Measurements from ENCODE around the gene OR10K2. TPM values are rescaled to one million over a fixed set of nuclear protein-coding genes. Genes with fewer than 3 reads are reported as not detected.
"Not testable (repeated sequence)": the region's sequence is repeated elsewhere in the genome, so short reads cannot be mapped to it uniquely, and the experiment has no call there.

Gene OR10K2, protein sequence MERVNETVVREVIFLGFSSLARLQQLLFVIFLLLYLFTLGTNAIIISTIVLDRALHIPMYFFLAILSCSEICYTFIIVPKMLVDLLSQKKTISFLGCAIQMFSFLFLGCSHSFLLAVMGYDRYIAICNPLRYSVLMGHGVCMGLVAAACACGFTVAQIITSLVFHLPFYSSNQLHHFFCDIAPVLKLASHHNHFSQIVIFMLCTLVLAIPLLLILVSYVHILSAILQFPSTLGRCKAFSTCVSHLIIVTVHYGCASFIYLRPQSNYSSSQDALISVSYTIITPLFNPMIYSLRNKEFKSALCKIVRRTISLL
- not detected for total RNA-seq

DNA sequence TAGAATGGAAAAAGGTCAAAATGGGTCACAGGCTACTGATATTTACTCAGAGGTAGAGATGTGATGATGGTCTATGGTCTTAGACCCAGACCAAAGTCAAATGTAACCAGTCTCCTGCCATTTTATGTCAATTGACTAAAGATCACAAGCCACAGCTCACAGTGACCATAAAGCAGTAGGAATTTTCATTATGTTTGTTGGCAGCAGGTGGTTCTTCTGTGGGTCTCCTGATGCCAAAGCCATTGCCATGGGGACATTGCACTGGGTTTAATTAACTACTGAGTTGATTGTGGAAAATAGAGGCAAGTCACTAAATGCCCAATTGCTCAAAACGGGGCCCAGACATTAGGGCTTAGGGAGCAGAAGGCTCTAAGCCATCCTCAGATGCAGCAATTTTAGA, at the start of gene OR10K2:
TSS of gene OR10K2 (minus strand) at position 101 of the 400 bp plus-strand sequence. CDS start 5,371 bp downstream, outside the sequence.
- no peak for DNase-seq

DNA sequence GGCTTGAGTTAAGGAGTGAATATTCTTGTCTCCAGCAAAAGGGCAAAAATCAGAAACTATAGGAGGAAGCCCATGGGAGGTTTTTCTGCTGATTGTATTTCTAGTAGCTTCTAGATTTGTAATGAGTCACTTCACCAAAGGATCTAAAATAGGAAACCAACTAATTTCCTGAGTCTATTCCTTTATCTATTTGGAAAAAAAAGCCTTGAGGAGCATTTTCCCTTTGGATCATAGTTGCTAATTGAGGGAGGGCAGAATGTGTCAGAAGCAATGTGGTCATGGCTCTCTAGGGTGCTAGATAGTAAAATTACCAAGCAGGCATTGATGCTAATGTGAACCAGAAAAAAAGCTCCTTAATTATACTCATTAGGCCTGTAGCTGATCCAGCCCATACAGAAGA, 45.9 kb upstream of the OR10K2 start, which contains the start of gene OR10R2:
TSS of gene OR10R2 (plus strand) at position 301 of the 400 bp plus-strand sequence. CDS start 106 bp downstream, outside the sequence.
- no peak for DNase-seq

GRCh38 chr1:158461534-158461933, 35.5 kb upstream of the OR10K2 start, which contains the start of gene OR10K1:
OR10K1 (plus strand) TSS chr1:158461834; CDS start chr1:158465562, 3,728 bp downstream.
- DNase-seq, result no peak

- DNase-seq, result no peak
These were observed 32.2 kb upstream of the OR10K2 start for GRCh38 chr1:158458263-158458662.

DNA sequence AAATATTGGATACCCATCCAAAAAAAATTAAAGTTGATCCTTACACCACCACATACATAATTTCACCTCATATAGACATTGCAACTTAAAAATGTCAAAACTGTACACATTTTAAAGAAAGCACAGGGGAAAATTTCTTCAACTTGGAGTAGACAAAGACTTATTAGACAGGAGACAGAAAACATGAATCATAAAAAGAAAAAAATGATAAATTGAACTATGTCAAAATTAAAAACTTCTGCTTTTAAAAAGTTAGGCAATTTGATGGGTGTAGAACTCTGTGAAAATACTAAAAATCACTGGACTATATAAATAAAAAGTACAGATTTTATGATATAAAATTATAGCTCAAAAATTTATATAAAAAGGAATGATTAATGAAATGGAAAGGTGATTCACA, 31.2 kb upstream of the OR10K2 start:
- DNase-seq, result no peak

GRCh38 chr1:158454537-158454936, 28.5 kb upstream of the OR10K2 start:
- no peak for DNase-seq

- DNase-seq, result no peak
These were observed 19.3 kb upstream of the OR10K2 start for GRCh38 chr1:158445376-158445775.

- no peak for DNase-seq
These were observed 8.7 kb upstream of the OR10K2 start for GRCh38 chr1:158434741-158435140.

GRCh38 chr1:158430163-158430562, 4.1 kb upstream of the OR10K2 start:
- DNase-seq, result not testable (repeated sequence)

DNA sequence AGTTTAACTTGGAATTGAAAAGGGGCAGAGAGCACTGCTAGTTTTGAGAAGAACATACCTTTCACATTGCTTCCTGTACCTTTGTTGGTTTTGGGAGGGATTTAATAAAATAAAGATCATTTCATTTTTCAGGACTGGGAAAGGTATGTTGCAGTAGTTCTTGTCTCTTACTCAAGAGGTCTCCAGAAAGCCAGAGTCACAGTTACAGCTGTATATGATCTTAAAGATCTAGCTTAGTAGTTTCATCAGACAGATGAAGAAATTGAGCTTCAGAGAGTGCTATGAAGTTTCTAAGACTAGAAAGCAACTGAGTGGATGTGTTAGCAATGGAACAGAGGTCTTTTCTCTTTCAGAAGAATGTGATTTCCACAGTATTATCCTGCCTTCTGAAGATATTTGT, 1.0 kb downstream of the OR10K2 start:
- DNase-seq, result no peak

DNA sequence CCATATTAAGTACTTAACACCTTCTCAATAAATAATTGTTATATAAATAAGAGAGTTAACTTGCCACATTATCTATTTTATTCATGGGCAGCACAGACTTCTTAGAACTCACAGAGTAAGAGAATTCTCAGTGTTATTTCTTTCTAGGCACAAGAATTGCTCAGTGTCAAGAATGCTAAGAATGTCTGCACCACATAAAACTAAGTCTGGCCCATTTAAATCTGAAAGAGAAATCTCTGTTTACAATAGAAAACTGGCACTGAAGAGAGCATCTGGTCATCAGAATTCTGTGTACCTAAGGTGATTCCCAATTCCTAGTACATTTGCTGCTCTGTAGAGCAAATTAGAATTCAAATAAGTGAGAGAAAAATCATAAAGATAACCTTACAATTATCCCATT, 3.8 kb downstream of the OR10K2 start:
- DNase-seq, result no peak

- no peak for DNase-seq
These were observed 8.5 kb downstream of the OR10K2 start for GRCh38 chr1:158417586-158417985.

DNA sequence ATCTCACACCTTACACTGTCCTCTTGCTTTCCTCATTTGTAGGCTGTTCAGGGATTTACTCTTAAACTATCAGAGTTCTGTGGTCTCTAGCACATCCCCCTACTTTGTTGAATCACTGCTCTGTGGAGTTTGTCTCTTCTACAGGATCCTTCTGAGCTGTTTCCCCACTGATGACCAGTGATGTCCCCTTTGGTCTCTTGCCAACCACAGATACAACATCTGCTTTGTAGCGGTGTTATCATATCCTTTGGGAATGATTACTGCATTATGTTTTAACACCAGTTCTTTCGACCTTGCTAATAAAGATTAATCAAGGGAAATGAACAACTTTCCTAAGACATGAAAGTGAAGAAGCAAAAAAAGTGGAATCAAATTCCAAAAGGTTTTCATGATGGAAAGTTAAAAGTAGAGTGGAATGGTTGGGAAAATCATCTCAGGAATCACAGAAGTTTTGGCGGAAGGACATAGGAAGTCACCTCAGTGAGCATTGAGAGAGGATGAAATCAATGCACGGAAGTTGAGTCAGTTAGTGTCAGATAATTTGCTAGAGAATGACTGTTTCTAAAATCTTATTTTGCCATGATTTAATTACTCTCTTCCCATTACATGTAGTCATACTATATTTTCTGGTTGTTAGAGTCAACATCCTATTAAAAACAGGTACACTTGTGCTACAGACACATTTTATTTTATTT, 11.2 kb downstream of the OR10K2 start:
- DNase-seq, result no peak

- DNase-seq, result no peak
These were observed 18.9 kb downstream of the OR10K2 start for GRCh38 chr1:158407092-158407491.

DNA sequence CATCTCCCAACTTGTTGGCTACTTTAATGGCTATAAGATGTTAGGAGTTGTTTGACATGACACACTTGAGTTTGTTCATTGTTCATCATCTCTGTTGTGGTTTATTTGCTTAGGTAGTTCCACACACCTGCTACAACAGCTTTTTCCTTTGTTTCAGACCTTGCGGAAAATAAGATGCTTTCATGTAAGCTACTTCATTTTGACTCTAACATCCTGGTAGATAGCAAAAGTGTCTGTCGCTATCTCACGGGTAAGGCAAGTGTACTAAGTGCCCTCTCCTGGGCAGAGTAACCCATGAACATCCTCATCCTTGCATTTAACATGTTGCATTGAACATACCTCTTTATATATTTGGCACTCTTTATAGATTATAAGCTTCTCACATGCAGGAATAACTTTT, 25.2 kb downstream of the OR10K2 start:
- DNase-seq, result no peak

DNA sequence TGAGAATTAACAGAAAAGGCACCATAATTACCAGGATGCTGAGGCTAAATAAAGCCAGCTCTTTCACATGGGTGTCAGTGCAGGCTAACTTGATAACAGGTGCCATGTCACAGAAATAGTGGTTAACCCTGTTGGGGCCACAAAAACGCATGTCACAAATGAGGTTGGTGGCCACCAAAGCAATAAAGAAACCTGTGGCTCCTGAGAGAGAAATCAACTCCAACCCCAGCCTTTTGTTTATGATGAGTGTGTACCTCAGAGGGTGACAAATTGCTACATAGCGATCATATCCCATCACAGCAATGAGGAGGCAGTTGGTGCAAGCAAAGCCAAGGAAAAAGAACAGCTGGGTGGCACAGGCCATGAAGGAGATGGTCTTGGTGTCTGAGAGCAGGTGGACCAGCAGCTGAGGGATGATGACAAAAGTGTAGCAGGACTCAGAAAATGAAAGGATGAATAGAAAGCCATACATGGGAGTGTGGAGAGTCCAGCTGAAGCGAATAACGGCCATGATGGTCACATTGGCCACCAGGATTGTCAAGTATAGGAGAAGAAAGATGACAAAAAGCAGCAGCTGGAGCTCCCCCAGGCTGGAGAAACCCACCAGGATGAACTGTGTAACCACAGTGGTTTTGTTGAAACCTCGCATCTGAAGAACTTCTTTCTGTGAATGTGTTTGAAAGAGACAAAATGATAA, 27.1 kb downstream of the OR10K2 start, which contains the start of gene OR10T2:
TSS of gene OR10T2 (minus strand) at position 649 of the 697 bp plus-strand sequence. CDS start at position 649, 0 bp downstream.
- no peak for DNase-seq

GRCh38 chr1:158396646-158397045, 29.4 kb downstream of the OR10K2 start:
- no peak for DNase-seq

- no peak for DNase-seq
These were observed 32.6 kb downstream of the OR10K2 start for GRCh38 chr1:158393476-158393875.

- DNase-seq, result no peak
These were observed 34.9 kb downstream of the OR10K2 start for GRCh38 chr1:158391099-158391498.

GRCh38 chr1:158390331-158390730, 35.7 kb downstream of the OR10K2 start:
- DNase-seq, result no peak

GRCh38 chr1:158374860-158375259, 51.2 kb downstream of the OR10K2 start:
- no peak for DNase-seq

GRCh38 chr1:158374101-158374500, 51.9 kb downstream of the OR10K2 start:
- not testable (repeated sequence) for DNase-seq

All from tongue (tissue), 2 donors.